Liver (tissue), 3 donors: ENCODE results near the gene ZNHIT6.

Experiments
- ATF3 ChIP-seq: IDR thresholded peaks from 2 replicates; pipeline ENCODE4 v1.6.1; 2016; ENCODE audit warnings: antibody characterized with exemption
- CTCF ChIP-seq: fragments of 150-350 bp; IDR thresholded peaks from 2 replicates; pipeline ENCODE4 v1.5.1; 2017; ENCODE audit warnings: improper control_type of control experiment, low read depth, low read length; ENCODE audit not compliant: missing input control
- GABPA ChIP-seq, 2 donors: IDR thresholded peaks in 1 of 2; conservative IDR thresholded peaks in 1 of 2; 2 replicates each; pipeline ENCODE4 v1.6.1; 2016; ENCODE audit warnings: antibody characterized with exemption in 2 of 2, mild to moderate bottlenecking in 1 of 2, moderate library complexity in 1 of 2
- JUND ChIP-seq, 2 donors: IDR thresholded peaks; 2 replicates each; pipeline ENCODE4 v1.6.1; 2016; ENCODE audit warnings: antibody characterized with exemption in 2 of 2
- NR2F2 ChIP-seq: IDR thresholded peaks from 2 replicates; pipeline ENCODE4 v1.6.1; 2016; ENCODE audit warnings: antibody characterized with exemption
- RAD21 ChIP-seq, 2 donors: IDR thresholded peaks; 2 replicates each; pipeline ENCODE4 v1.6.1; 2016; ENCODE audit warnings: antibody characterized with exemption in 2 of 2, mild to moderate bottlenecking in 2 of 2
- REST ChIP-seq: IDR thresholded peaks from 2 replicates; pipeline ENCODE4 v1.6.1; 2016; ENCODE audit warnings: antibody characterized with exemption, mild to moderate bottlenecking
- SP1 ChIP-seq: IDR thresholded peaks from 2 replicates; pipeline ENCODE4 v1.6.1; 2018; ENCODE audit warnings: antibody characterized with exemption, mild to moderate bottlenecking
- TAF1 ChIP-seq: conservative IDR thresholded peaks from 2 replicates; pipeline ENCODE4 v1.6.1; 2016; ENCODE audit warnings: antibody characterized with exemption, mild to moderate bottlenecking
- YY1 ChIP-seq: IDR thresholded peaks from 2 replicates; pipeline ENCODE4 v1.6.1; 2016; ENCODE audit warnings: antibody characterized with exemption, mild to moderate bottlenecking
- donor health status: healthy.
- donor health status: healthy.

GRCh38 chr1:85649591-85649990 lies 58.6 kb downstream of the ZNHIT6 start:
- no peak for TF ChIP-seq SP1
- no peak for TF ChIP-seq CTCF
- TF ChIP-seq TAF1: no peak
- no peak for TF ChIP-seq REST
- TF ChIP-seq RAD21 (IDR thresholded peaks at IDR 0.05): no peak
- TF ChIP-seq NR2F2: no peak
- no peak for TF ChIP-seq YY1
- TF ChIP-seq GABPA (IDR thresholded peaks at IDR 0.05 in 1 of 2, conservative IDR thresholded peaks at IDR 0.05 in 1 of 2): no peak
- no peak for TF ChIP-seq ATF3
- no peak for TF ChIP-seq JUND (IDR thresholded peaks at IDR 0.05)
